Activated naive CD4-positive, alpha-beta T cell treated with anti-CD3 and anti-CD28 coated beads, Interleukin-2, amount 50 U/mL, for 72 hours (primary cell): ENCODE measurements around the gene BABAM2. TPM values are rescaled to one million over a fixed set of nuclear protein-coding genes. Genes with fewer than 3 reads are reported as not detected.

ENCODE experiments used
- ATAC-seq, 2 donors: fragments of 150-1000 bp; cut with Tn5 transposase; 2 replicates each; pipeline ENCODE4 v1.10.0; 2021; ENCODE audit warnings: mild to moderate bottlenecking in 2 of 2, moderate library complexity in 2 of 2
- DNase-seq, 2 donors: peaks; one replicate each; pipeline ENCODE4 v3.0.0; 2021 to 2022; ENCODE audit warnings: low spot score in 2 of 2
- H3K27ac Mint-ChIP-seq, 2 donors: one replicate each; pipeline ENCODE4 v1.8.0; 2022; ENCODE audit warnings: mild to moderate bottlenecking in 2 of 2, mixed read lengths in 2 of 2
- H3K36me3 Mint-ChIP-seq, 2 donors: one replicate each; pipeline ENCODE4 v1.8.0; 2022; ENCODE audit warnings: mixed read lengths in 2 of 2
- H3K9me3 Mint-ChIP-seq, 2 donors: one replicate each; pipeline ENCODE4 v1.8.0; 2022; ENCODE audit warnings: mixed read lengths in 2 of 2
- total RNA-seq, 2 donors: library from RNA; stranded (reverse); gene quantifications; one replicate each; pipeline ENCODE4 v1.2.3, GENCODE V29; 2022

The BABAM2 gene
- total RNA-seq, 2 donors from 2014 or later = 45.2 to 59.8 TPM

DNA sequence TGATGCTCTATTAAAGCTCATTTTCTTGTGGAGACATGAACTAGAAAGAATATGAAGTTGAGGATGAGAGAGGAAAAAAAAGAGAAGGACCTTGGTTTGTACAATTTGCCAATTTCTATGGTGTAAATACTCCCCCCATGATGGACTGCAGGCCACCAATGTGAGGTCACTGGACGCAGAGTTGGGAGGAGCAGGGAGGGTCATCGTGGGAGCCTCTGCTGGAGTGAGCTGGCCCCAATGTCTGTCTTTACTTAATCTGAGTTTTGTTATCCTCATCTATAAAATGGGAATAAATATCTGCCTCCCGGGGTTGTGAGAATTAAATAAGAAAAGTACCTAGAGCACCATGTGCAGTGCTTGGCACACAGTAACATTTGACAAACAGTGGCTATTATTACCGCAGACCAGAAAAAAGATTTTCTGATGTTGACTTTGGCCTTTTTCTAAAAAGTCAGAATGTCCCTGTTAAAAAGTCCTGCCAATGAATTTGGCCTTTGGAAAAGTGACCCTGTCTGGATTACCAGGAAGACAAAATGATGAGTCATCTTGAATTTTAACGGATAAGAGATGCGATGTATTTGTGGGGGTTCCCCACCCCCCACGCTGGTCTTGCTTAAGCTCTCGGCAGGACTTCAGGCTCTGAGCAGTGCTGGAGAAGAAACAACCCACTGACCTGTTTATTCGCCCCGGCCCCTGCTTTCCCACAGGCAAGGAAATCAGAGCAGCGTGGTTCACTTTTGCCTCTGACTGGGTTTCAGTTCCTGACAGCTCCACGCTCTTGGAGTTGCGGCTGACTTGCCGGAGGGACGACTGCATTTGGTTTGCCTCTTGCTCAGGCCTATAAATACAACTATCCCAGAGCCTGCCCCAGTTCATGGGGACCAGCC, 451.8 kb downstream of the BABAM2 start:
- no peak for ATAC-seq
- no peaks in the 10 kb centered on the region for H3K9me3 Mint-ChIP-seq
- no peak for DNase-seq
- H3K27ac Mint-ChIP-seq = peak overlapping the region in 1 of 2 donors; percentile 29
- H3K36me3 Mint-ChIP-seq = no peaks in the 10 kb centered on the region

- Mint-ChIP-seq H3K36me3 (no peaks in the 10 kb centered on the region), H3K27ac (peak overlapping the region in 1 of 2 donors; percentile 88), H3K9me3 (no peaks in the 10 kb centered on the region)
- ATAC-seq (no peak), DNase-seq (no peak)
Measured at GRCh38 chr2:28343184-28343942, 452.8 kb downstream of the BABAM2 start.

DNA sequence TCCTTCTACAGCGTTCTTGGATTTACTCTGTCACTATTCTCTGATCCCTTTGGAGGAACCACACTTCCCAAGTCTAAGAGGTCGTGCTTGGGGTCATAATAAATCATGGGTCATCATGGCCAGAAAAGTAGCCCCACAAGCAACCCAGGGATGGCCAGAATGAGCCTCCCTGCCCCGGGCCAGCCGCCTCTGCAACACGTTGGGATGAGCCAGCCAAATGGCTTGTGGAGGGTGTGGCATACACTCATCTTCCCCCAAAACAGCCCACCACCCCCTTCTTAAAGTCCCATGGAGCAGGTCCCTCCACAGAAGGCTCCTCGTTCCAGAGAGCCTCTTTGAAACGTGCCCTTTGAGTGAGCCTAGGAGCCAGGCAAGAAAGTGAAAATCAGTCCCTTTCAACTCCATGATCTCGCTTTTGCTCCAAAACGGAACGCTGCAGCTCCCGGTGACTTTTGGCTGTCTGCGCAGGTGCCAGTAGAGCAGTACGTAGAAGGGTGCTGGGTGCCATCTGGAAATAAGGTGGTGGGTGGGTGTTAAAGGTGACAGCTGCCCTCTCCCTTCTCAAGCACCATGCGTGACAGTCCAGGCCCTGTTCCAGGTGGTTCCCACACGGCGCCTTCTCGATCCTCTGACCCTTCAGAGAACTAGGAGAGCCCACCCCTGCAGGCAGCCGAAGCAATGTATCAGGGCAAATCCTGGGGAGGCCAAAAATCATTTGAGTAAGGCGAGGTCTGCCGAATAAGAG, 453.6 kb downstream of the BABAM2 start:
- no peaks in the 10 kb centered on the region for H3K36me3 Mint-ChIP-seq
- H3K27ac Mint-ChIP-seq = peak overlapping the region in 1 of 2 donors; percentile 6
- DNase-seq (no peak), ATAC-seq (no peak)
- no peaks in the 10 kb centered on the region for H3K9me3 Mint-ChIP-seq

DNA sequence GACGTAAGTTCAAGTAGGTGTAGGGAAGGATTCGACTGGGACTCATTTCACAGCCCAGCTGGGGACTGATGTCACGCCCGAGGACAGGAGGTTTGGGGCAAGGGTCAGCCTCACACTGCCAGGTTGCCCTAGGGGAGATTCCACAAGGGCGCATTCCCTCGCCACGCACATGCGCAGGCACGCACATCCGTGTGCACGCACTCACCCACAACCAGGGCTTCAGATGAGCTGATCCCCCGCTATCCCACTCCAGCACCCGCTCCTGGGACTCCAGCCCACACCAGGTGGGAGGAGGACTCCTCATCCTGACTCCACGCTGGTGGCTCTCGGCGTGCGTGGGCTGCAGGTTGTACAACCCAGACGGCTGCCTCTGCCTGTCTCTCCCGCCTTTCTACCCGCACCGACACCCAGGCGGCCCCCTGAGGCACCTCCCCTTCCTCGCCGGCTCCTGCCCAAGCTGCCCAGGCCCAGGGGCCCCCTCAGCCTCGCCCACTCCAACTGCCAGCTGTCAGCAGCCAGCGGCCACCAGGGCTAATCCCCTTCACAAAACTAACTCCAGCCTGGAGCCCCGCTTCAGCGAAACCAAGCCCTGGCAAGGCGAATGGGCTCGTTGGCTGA, 454.3 kb downstream of the BABAM2 start:
- ATAC-seq (no peak), DNase-seq (no peak)
- H3K9me3 Mint-ChIP-seq = no peaks in the 10 kb centered on the region
- peak overlapping the region in 1 of 2 donors; percentile 6 for H3K27ac Mint-ChIP-seq
- no peaks in the 10 kb centered on the region for H3K36me3 Mint-ChIP-seq

DNA sequence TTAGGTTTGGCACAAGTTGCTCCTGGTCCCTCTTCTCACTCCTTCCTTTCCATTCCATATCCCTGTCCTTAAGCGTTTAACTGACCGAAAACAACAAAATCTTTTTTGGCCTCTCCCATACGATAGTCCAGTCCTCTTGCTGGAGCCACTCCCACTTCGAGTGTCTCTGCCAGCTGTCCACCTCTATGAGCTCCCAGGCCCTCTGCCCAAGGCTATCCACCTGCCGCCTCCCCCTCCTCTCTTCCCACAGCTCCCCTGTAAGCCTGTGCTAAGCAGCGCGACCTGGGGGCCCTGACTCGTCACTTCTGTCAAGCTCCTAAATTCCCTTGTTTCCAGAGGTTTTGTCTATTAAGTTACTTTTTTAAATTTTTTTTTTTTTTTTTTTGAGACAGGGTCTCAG, 455.1 kb downstream of the BABAM2 start:
- Mint-ChIP-seq H3K27ac (peak overlapping the region in 1 of 2 donors; percentile 6), H3K36me3 (no peaks in the 10 kb centered on the region), H3K9me3 (no peaks in the 10 kb centered on the region)
- DNase-seq (no peak), ATAC-seq (no peak)

GRCh38 chr2:28346587-28346986, 456.1 kb downstream of the BABAM2 start:
- Mint-ChIP-seq H3K9me3 (no peaks in the 10 kb centered on the region), H3K27ac (no peak overlapping the region), H3K36me3 (no peaks in the 10 kb centered on the region)
- no peak for ATAC-seq
- DNase-seq = no peak

GRCh38 chr2:28347193-28347592, 456.7 kb downstream of the BABAM2 start:
- peak overlapping the region; percentile 41 to 83 for H3K27ac Mint-ChIP-seq
- no peaks in the 10 kb centered on the region for H3K36me3 Mint-ChIP-seq
- no peaks in the 10 kb centered on the region for H3K9me3 Mint-ChIP-seq
- no peak for DNase-seq
- ATAC-seq = no peak

GRCh38 chr2:28347596-28347995, 457.1 kb downstream of the BABAM2 start:
- Mint-ChIP-seq H3K9me3 (no peaks in the 10 kb centered on the region), H3K27ac (peak overlapping the region; percentile 41 to 83), H3K36me3 (no peaks in the 10 kb centered on the region)
- no peak for ATAC-seq
- no peak for DNase-seq

GRCh38 chr2:28348149-28348567, 457.6 kb downstream of the BABAM2 start:
- ATAC-seq = peak; percentile 49 to 80
- peak overlapping the region; percentile 60 to 83 for H3K27ac Mint-ChIP-seq

GRCh38 chr2:28348921-28349320, 458.4 kb downstream of the BABAM2 start:
- Mint-ChIP-seq H3K27ac (peak overlapping the region in 1 of 2 donors; percentile 83), H3K36me3 (no peaks in the 10 kb centered on the region), H3K9me3 (no peaks in the 10 kb centered on the region)
- ATAC-seq (no peak), DNase-seq (no peak)

More at GRCh38 chr2:28348149-28348567, 457.6 kb downstream of the BABAM2 start:
- no peaks in the 10 kb centered on the region for H3K36me3 Mint-ChIP-seq
- H3K9me3 Mint-ChIP-seq = no peaks in the 10 kb centered on the region
- peak in 1 of 2 donors; percentile 76 for DNase-seq

GRCh38 chr2:28349546-28350165, 459.1 kb downstream of the BABAM2 start:
- DNase-seq (no peak), ATAC-seq (no peak)
- no peak overlapping the region for H3K27ac Mint-ChIP-seq
- no peaks in the 10 kb centered on the region for H3K36me3 Mint-ChIP-seq
- H3K9me3 Mint-ChIP-seq = no peaks in the 10 kb centered on the region

DNA sequence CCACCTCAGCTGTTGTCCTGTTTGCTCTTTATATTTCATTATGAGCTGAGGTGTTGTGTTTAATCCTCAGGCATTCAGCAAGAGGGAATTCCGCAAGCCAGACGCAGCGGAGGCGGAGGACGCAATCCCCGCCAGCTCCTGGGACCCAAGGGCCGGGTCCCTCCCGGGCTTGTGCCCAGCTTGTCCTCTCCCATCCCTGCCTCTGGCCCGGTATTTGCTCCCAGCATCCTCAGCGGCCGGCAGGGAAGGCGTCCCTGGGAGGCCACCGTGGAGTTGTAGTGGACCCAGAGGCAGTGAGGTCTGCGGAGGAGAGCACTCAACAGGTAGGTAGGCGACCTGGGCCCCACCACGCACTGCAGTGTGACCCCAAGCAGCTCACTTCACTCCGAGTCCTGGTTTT, 459.7 kb downstream of the BABAM2 start:
- no peaks in the 10 kb centered on the region for H3K36me3 Mint-ChIP-seq
- no peaks in the 10 kb centered on the region for H3K9me3 Mint-ChIP-seq
- ATAC-seq = no peak
- H3K27ac Mint-ChIP-seq = no peak overlapping the region
- no peak for DNase-seq

- Mint-ChIP-seq H3K27ac (peak overlapping the region in 1 of 2 donors; percentile 82), H3K36me3 (no peaks in the 10 kb centered on the region), H3K9me3 (no peaks in the 10 kb centered on the region)
- ATAC-seq (no peak), DNase-seq (no peak)
Measured at GRCh38 chr2:28350791-28351285, 460.3 kb downstream of the BABAM2 start.

DNA sequence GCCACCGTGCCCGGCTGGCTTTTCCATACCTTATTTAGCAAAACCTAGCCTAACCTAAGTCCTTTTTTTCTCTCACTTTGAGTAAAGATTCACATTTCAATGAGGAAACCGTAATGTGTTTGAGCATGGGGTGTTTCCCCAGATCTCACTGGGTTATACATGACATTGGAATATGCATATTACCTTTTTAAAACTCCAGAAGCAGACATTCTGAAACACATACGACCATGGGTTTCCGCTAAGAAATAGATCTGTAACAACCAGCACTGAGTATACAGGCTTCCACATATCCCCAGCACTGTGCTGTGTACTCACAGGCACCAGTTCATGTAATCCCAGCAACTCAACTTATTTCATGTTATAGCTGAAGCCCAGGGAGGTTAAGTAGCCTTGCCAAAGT, 461.1 kb downstream of the BABAM2 start:
- Mint-ChIP-seq H3K9me3 (no peaks in the 10 kb centered on the region), H3K36me3 (no peaks in the 10 kb centered on the region), H3K27ac (peak overlapping the region in 1 of 2 donors; percentile 82)
- ATAC-seq = peak; percentile 58 to 67
- no peak for DNase-seq

GRCh38 chr2:28352104-28352503, 461.6 kb downstream of the BABAM2 start:
- Mint-ChIP-seq H3K27ac (peak overlapping the region in 1 of 2 donors; percentile 82), H3K36me3 (no peaks in the 10 kb centered on the region), H3K9me3 (no peaks in the 10 kb centered on the region)
- DNase-seq = no peak
- no peak for ATAC-seq
